DMS53 (cell line): Measurements from ENCODE around the gene SMARCB1.

ENCODE experiments used
- DNase-seq: peaks from one replicate; lab custom pipeline; 2025; lab: John Stamatoyannopoulos, UW

The SMARCB1 gene

DNA sequence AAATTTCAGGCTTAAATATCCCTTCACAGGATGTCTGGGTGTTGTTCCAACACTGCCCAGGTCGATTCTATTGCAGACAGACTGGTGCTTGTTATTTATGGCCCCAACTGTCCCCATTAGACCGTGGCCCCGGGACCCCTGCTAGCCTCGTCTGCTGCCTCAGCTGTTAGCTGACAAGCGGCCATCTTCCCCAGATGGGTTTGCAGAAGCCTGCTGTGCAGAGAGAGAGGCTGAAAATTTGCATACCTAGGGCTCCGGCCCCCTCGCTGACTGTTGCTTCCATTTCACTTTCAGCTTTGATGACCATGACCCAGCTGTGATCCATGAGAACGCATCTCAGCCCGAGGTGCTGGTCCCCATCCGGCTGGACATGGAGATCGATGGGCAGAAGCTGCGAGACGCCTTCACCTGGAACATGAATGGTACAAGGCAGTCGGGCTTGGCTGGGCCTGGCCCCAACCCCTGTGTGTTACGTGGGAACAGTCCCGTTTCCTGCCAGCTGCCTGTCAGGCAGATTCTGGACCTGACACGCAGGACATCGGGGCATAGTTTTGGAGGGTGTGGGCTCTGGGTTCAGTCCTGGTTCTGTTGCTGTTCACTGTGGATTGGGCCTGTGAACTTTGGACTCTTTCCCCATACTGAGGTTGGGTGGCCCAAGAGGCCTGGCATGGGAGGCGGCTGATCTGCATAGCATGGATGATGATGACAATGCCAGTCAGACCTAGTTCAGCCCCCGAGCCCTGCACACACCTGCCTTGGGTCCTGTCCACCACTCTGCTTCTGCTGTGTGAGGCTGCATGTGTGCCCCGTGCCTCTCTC, 16.4 kb downstream of the SMARCB1 start:
- no peak for DNase-seq

DNA sequence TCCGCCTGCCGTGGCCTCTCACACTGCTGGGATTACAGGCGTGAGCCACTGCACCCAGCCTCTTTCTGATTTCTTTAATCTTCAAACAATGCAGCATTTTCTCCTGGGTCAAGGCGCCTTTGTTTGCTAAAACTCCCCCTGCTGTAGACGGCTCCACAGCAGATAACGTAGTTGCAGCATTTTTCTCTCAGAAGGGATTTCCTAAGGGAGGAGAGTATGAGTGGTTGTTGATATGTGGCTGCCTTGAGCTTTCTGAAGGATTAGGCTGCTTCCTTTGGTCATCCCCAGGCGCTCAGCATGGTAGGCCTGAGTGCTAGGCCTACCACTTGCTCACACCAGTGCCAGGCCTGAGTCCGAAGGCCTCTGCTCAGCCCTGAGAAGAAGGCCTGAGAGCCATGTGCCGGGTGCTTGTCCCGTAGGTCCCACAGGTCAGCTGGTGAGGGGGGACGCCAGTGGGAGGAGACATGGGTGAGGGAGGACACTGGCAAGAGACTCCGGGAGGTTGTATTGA, 18.1 kb downstream of the SMARCB1 start:
- no peak for DNase-seq

DNA sequence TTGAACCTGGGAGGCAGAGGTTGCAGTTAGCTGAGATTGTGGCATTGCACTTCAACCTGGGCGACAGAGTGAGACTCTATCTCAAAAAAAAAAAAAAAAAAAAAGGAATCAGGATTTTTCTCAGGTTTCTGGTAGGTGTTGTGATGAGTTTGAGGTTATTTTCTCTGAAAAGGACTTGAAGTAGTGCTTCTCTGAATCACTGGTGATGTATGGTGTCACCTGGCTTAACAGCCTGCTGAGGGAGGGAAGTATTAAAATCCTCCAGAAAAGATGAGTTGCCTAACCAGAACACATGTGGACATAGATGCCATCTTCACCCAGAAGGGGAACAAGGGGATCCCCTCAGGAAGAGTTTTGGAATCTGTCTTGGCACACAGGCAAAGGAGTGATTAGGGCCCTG, 20.1 kb downstream of the SMARCB1 start:
- DNase-seq, result no peak

DNA sequence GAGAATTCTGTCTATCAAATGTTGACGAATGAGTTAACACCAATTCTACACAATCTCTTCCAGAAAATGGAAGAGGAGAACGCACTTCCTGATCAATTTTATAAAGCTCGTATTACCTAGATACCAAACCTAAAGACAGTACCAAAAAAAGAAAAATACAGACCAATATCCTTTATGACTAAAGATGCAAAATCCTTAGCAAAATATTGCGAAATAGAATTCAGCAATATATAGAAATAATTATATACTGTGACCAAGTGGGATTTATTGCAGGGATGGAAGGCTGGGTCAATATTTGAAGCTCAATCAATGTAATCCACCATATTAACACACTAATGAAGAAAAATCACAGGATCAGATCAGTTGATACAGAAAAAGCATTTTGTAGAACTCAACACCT, 25.6 kb downstream of the SMARCB1 start:
- DNase-seq, result no peak

DNA sequence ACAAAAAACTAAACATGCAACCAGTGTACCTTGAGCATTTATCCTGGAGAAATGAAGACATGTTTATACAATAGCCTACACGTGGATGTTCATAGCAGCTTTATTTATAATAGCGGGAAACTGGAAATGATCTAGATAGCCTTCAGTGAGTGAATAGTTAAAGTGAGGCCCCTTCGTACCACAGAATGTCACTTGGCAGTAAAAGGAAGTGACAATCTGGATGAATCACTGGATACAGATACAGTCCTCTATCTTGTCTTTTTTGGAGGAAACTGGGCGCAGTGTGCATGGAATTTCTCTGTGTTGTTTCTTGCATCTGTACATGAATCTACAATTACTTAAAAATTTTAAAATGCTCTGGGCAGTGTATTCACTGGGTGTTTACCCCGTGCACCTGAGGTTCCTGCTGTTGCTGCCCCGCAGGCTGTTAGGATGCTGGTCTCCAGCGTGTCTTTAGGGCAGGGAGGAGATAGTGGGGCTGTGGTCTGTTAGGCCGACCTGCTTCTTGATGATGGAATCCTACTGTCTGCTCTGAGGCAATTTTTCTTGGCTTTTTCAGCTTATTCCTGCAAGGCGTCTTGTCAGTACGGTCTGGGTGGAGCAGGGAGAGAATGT, 28.9 kb downstream of the SMARCB1 start:
- DNase-seq, result no peak

DNA sequence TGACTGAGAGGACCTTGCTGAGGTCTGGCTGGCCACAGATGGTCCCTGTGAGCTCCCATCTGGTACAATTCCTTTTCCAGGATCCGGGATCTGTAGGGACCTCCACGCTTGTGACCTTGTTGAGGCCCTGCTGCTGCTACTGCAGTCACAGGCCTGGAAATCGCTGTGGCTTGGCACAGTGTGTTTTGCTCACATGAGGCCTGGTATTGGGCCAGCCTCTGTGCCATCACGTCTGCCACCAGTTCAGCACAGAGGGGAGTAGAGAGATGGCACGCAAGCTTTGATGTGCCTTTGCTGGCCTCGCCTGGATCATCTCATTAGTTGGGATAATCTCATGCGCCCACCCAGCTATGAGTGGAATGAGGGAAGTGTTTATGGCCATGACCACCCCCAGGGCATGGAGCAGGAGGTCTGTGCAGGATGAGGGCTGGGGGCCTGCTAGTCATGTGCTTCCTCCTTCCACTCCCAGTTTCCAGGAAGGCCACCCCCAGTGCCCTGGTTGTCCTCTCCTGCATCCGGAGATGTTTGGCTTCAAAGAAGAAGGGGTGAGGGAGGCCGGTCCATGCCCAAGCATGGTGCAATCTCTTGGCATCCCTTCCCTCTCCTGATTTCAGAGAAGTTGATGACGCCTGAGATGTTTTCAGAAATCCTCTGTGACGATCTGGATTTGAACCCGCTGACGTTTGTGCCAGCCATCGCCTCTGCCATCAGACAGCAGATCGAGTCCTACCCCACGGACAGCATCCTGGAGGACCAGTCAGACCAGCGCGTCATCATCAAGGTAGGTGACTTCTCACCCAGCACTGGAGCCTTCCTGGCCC, 29.6 kb downstream of the SMARCB1 start:
- DNase-seq, result no peak

DNA sequence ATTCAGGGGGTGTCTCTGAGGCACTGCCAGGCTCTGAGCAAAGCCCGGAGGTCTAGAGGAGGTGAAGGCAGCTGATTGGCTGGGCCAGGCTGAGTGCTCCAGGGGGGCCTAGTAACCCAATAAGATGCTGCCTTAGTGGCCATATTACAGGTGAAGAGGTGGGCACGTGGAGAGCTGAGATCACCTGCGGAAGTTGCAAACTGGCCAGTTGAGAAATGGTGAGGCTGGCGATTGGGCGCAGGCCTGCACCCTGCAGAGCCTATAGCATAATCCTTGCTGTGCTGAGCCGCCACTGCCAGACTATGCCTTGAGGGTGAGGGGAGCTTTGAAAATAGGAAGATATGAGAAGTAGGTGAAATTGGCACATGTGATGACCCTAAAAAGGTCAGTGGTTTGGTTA, 30.4 kb downstream of the SMARCB1 start:
- no peak for DNase-seq

DNA sequence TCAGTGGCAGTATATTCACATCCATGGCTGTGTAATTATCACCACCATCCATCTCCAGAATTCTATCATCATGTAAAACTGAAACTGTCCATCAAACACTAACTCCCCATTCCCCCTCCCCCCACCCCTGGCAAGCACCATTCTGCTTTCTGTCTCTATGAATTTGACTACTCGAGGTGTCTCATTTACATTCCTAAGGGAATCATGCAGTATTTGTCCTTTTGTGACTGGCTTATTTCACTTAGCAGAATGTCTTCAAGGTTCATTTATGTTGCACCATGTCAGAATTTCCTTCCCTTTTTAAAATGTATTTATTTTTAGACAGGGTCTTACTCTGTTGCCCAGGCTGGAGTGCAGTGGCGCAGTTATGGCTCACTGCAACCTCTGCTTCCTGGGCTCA, 31.8 kb downstream of the SMARCB1 start:
- DNase-seq, result no peak

DNA sequence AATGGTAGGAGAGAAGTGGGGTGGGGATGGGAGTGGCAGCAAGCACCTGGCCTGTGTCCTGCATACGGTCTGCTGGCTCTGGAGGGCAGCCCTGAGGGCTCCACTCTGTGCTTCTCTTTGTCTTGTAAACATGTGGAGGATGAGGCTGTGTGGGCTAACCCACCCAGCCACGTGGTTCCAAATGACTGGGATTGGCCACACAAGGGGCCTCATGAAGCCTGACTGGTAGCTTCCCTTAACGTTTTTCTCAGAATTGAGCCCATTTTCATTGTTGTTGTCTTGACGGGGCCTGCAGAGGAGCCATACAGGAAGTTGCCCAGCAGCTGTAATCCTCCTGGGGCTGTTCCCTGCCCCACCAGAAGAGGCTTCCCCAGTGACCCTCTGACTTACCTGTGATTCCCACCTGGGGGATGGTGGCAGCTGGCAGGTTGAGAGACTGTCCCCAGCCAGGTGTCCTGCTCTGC, 34.0 kb downstream of the SMARCB1 start:
- DNase-seq, result peak; percentile 30

DNA sequence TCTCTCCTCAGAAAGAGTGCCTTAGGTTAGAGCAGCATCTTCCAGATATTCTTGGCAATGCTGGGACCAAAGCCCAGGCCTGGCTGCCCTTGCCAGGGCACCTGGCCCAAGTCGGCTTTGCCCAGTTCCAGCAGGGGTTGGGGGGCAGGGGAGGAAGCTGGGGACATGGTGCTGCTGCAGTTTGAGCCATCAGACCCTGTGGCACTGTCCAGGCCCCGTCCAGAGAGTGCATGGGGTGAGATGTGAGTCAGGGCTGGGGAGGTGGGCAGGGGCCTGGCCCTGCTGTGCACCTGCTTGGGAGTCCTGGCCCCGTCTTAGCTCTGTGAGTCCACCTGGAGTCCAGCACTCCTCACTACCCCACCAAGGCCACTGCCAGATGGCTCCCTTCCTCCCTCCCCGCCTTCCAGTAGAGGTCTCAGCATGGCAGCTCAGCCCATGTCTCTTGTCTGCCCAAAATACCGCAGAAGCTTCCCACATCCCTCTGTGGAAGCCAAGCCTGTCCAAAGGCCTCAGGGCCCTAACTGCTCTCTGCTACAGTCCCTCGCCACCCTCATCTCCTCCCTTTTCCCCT, 35.4 kb downstream of the SMARCB1 start:
- no peak for DNase-seq

DNA sequence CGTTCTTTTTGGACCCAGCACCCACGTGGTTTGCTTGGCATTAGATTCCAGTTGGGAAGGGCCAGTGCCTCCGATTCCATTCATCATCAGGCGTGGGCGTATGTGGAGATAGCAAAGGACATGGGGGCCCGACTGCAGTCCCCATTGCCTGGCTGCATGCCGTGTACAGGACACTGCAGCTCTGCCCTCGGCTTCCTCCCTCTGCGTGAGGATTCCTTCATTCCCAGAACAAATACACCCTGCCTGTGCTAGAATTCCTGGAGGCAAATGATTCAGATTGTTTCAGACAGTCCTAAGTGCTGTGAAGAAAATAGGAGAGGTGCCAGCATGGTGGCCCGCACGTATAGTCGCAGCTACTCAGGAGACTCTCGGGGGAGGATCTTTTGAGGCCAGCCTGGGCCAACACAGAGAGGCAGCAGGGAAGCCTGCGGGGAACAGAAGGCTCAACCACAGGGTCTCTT, 36.6 kb downstream of the SMARCB1 start:
- DNase-seq, result no peak

DNA sequence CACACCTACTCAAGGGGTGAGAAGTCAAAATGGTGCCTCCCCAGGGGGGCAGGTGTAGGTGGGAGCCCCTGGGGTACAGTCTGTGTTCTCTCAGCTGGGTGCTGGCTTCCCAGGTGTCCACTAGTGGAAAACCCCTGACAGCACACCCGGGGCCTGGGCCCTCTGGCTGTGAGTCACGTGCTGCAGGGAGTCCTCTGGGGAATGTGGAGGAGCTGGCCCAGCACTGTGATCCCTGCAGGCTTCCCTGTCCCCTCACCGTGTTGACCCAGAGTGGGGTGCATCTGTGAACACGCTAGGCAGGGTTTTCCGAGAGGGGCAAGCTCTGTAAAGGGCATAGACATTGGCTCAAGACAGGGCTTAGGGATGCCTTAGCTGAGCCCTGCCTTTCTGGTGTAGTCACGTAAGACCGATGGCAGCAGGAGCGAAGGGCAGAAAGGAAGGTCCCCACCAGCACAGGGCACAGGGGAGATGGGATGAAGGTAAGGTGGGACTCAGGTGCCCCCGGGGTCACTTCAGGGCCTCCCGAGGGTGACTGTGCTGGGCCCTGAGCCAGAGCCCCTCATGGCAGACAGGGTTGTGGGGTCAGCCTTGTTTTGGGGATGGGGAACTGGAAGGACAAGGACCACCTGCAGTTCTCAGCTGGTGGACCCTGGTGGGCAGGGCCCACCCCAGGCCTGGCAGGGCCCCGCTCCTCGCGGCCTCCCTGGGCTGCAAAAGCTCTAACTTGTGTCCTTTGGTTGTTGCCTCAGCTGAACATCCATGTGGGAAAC, 37.9 kb downstream of the SMARCB1 start:
- no peak for DNase-seq

DNA sequence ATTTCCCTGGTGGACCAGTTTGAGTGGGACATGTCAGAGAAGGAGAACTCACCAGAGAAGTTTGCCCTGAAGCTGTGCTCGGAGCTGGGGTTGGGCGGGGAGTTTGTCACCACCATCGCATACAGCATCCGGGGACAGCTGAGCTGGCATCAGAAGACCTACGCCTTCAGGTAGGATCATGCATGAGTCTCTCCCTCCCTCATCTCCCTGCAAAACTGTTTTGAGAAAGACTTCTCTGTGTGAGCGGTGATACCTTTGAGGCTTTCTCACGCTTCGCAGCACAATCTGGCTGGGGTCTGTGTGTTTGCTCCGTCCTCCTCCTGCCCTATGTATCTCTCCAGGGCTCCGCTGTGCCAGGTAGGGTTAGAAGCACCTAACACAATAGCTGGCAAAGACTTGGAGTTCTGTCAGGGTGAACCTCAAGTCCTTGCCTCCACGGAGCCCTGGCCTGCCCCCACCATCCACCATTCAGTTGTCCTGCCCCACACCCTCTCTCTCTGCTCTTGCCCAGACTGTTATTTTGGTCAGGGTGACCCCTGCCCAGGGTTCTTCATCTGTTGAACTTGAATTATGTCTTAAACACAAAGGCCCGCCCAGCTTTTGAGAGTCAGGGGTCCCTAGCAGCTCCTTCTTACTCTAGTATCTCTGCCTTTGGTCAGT, 38.6 kb downstream of the SMARCB1 start:
- no peak for DNase-seq

DNA sequence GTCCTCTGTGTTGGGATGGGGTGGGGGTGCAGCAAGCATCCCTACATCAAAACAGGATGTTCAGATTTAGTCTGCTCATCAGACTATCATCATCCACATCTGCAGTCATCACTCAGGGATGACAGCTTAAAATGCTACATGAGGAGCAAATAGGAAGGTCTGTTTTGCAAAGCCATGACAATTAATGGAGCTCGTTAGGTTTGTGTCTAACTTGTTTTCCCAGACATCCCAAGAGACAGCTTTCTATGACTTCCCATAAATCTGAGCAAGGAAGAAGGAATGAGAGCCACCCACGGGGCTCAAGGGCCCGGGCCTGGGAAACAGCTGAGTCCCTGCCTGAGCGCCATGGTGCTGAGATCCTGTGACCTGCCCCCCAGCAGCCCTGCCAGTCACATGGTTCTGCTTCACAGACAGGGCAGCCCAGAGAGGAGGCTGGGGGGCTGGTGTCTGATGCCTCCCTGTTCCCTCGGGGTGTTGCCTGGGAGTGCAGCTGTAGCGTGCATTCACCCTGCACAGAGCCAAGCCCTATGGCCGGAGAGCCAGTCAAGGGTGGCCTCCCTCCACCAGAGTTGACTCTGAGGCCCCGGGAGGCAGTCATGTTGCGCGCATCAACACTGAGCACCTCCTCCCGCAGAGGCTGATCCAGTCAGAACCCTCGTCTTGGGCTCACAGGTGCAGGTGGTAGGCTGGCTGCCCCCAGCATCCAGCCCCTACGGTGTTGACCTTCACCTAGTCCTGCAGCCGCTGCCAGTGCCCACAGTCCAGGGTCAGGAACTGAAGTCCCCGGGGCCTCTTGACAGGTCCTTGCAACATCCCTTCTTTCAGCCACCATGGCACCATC, 40.0 kb downstream of the SMARCB1 start:
- no peak for DNase-seq

DNA sequence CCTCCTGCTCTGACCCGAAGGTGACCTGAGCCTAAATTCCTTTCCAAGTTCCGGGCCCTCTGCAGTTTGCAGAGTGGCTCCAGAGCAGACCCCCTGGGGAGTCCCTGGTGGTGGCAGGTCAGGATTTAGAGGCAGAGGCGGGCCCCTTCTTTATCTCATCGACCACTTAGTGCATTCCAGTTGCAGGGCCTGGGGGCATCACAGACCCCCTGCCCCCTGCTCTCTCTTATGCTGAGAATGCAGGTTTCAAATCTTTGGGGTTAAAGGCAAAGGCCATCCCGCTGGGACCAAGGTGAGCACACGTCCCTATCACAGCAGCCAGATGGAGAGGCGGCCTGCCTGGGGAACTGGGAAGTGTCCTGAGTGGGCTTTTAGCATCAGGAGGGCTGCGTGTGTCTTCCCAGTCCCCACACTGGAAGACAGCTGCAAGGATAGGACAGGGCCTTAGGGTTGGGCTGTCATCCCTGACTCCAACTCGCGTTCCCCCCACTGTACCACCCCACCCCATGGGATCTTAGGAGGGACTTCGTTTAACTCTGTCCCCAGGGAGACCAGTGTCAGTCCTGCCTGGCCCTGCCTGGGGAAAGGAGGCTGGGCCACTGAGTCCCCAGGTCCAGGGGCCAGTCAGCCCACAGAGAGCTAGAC, 40.7 kb downstream of the SMARCB1 start:
- no peak for DNase-seq

DNA sequence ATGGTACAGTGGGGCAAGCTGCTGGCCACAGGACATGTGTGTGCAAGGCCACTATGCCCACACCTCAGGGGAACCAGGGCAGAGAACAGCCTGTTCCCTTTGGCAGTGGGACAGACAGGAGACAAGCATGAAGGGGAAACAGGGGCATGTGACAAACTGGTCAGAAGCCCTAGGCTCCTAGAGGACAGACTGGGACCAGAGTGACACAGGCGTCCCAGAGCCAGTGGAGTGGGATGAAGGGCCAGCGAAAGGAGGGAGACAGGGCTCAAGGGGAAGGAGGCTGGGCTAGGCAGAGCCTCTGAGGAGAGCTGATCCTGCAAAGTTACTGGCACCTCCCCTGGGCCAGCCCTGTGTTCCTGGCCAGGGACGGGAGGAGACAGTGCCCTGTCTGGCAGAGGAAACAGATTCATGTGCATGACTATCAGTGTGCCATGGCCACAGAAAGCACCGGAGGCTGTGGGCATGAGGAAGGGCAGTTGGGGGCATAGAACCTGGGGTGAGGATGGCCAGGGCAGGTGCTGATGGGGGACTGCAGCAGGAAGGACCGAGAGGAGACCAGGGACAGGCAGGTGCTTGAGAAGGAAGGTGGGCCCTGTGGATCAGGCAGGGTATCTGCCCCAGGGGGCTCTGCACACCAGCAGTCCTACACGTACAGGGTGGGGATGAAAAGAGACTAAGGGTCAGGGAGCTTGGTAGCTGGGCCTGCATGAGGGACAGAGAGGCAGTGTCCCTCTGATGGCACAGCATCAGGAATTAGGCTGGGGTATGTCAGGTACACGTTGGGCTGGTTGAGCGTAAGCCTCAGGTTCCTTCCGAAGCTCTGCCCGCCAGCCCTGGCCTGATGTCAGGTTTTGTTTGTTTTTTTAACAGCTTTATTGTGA, 42.3 kb downstream of the SMARCB1 start:
- DNase-seq, result no peak

DNA sequence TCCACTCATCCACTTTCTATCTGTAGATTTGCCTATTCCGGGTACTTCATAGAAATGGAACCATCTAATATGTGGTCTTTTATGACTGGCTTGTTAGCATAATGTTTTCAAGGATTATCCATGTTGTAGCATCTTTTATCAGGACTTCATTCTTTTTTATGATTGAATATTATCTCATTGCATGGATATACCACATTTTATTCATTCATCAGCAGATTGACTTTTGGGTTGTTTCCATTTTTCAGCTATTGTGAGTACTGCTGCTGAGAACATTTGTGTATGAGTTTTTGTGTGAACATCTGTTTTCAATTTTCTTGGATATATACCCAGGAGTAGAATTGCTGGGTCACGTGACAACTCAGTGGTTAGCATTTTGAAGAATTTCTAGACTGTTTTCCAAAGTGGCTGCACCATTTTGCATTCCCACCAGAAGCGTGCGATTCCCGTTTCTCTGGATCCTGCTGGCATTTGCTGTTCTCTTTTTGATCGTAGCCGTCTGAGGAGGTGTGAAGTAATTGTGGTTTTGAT, 43.1 kb downstream of the SMARCB1 start:
- no peak for DNase-seq

DNA sequence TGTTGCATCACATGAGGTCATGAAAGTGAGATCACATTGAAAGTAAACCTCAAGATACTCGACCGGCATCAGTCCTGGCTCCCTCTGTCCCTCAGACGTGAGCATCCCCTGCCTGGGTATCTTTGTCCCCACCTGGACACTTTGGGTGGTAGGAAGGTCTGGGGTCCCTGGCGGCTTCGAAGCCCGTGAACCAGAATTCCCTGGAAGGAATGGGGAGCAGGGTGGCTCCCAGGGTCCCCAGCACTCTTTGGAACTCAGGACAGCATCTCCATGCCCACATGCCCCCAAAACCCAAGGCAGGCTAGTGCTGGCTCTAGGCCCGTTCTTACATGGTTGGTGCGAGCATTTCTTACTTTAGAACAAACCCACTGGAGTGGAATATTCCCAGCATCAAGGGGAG, 44.5 kb downstream of the SMARCB1 start:
- DNase-seq, result no peak
